ENCODE results near the gene FOXN3. TPM values are rescaled to one million over a fixed set of nuclear protein-coding genes. Genes with fewer than 3 reads are reported as not detected.

The FOXN3 gene
- polyA plus RNA-seq, 3 donors: 38.7 to 57.4 (median 42.0) TPM

- Histone ChIP-seq H3K4me2 (replicated peaks; ENCODE audit: extremely low read depth, low read length, poor library complexity, severe bottlenecking) (peak overlapping the region; percentile 51), H3K9me3 (replicated peaks in 1 of 2; ENCODE audit: control insufficient read depth in 1 of 2, insufficient read depth in 1 of 2, low read length in 2 of 2) (no peaks in the 10 kb centered on the region), H4K20me1 (ENCODE audit: insufficient read depth, low read length) (peaks cover 41% of the 10 kb centered on the region), H3K79me2 (ENCODE audit: insufficient read depth, low read length) (peaks cover 73% of the 10 kb centered on the region), H3K27ac (ENCODE audit: low read depth in 1 of 2, low read length in 2 of 2) (peak overlapping the region; percentile 74 to 82), H3K36me3 (replicated peaks in 1 of 2; ENCODE audit: control insufficient read depth in 1 of 2, insufficient read depth in 2 of 2, low read length in 2 of 2) (no peaks in the 10 kb centered on the region), H3K9ac (ENCODE audit: insufficient read depth, low read length, poor library complexity, severe bottlenecking) (no peak overlapping the region), H3K4me1 (ENCODE audit: control insufficient read depth in 1 of 2, insufficient read depth in 2 of 2, low read length in 2 of 2) (peaks cover 49 to 56% of the 10 kb centered on the region in 2 donors), H2AFZ (ENCODE audit: insufficient read depth, low read depth, low read length, poor library complexity, severe bottlenecking) (peak overlapping the region; percentile 24), H3K4me3 (replicated peaks in 1 of 3; ENCODE audit: low read depth in 2 of 3, low read length in 3 of 3) (peak overlapping the region in 2 of 3 experiments; percentile 5 to 12), H3K27me3 (ENCODE audit: control insufficient read depth in 2 of 2, insufficient read depth in 2 of 2, low read length in 2 of 2) (no peaks in the 10 kb centered on the region)
- intact Hi-C loops (cut with micrococcal nuclease): no loop called here
- peak overlapping the region; percentile 55 to 67 for H3K4me3 Mint-ChIP-seq
- TF ChIP-seq, protein P1, sequence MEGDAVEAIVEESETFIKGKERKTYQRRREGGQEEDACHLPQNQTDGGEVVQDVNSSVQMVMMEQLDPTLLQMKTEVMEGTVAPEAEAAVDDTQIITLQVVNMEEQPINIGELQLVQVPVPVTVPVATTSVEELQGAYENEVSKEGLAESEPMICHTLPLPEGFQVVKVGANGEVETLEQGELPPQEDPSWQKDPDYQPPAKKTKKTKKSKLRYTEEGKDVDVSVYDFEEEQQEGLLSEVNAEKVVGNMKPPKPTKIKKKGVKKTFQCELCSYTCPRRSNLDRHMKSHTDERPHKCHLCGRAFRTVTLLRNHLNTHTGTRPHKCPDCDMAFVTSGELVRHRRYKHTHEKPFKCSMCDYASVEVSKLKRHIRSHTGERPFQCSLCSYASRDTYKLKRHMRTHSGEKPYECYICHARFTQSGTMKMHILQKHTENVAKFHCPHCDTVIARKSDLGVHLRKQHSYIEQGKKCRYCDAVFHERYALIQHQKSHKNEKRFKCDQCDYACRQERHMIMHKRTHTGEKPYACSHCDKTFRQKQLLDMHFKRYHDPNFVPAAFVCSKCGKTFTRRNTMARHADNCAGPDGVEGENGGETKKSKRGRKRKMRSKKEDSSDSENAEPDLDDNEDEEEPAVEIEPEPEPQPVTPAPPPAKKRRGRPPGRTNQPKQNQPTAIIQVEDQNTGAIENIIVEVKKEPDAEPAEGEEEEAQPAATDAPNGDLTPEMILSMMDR (IDR thresholded peaks at IDR 0.05): no peak
- peaks cover 0 to 6% of the 10 kb centered on the region in 2 donors for H3K36me3 Mint-ChIP-seq
- H3K27ac Mint-ChIP-seq: peak overlapping the region; percentile 85 to 96 (median 93)
- peaks cover 0 to 2% (median 0%) of the 10 kb centered on the region in 3 donors for H3K27me3 Mint-ChIP-seq (ENCODE audit: low read depth in 3 of 3)
- 0% methylated on average over 2 of the region's 8 CpGs for WGBS (ENCODE audit: insufficient coverage)
- H3K9me3 Mint-ChIP-seq: no peaks in the 10 kb centered on the region
- DNase-seq: peak; percentile 72 to 85 (median 84)
- H3K4me1 Mint-ChIP-seq: peaks cover 51% of the 10 kb centered on the region
Measured at GRCh38 chr14:89357655-89358297, 59.3 kb downstream of the FOXN3 start.

- no peak overlapping the region for H3K4me2 ChIP-seq (replicated peaks; ENCODE audit: extremely low read depth, low read length, poor library complexity, severe bottlenecking)
- TF ChIP-seq, protein P1 (IDR thresholded peaks at IDR 0.05): no peak
- H3K4me3 ChIP-seq (replicated peaks in 1 of 3; ENCODE audit: low read depth in 2 of 3, low read length in 3 of 3): no peak overlapping the region
- peaks cover 48% of the 10 kb centered on the region for H4K20me1 ChIP-seq (ENCODE audit: insufficient read depth, low read length)
- H3K9ac ChIP-seq (ENCODE audit: insufficient read depth, low read length, poor library complexity, severe bottlenecking): no peak overlapping the region
- intact Hi-C loops (cut with micrococcal nuclease): no loop called here
- Mint-ChIP-seq H3K27ac (peak overlapping the region; percentile 85 to 96 (median 93)), H3K9me3 (no peaks in the 10 kb centered on the region), H3K4me3 (no peak overlapping the region), H3K27me3 (ENCODE audit: low read depth in 3 of 3) (peaks cover 0 to 2% (median 0%) of the 10 kb centered on the region in 3 donors), H3K4me1 (peaks cover 58% of the 10 kb centered on the region), H3K36me3 (peaks cover 0 to 8% of the 10 kb centered on the region in 2 donors)
- peaks cover 80% of the 10 kb centered on the region for H3K79me2 ChIP-seq (ENCODE audit: insufficient read depth, low read length)
- H3K4me1 ChIP-seq (ENCODE audit: control insufficient read depth in 1 of 2, insufficient read depth in 2 of 2, low read length in 2 of 2): peaks cover 54 to 62% of the 10 kb centered on the region in 2 donors
- no peaks in the 10 kb centered on the region for H3K27me3 ChIP-seq (ENCODE audit: control insufficient read depth in 2 of 2, insufficient read depth in 2 of 2, low read length in 2 of 2)
- WGBS (ENCODE audit: insufficient coverage): 40% methylated on average over 4 of the region's 5 CpGs
- H2AFZ ChIP-seq (ENCODE audit: insufficient read depth, low read depth, low read length, poor library complexity, severe bottlenecking): peak overlapping the region; percentile 24
- H3K9me3 ChIP-seq (replicated peaks in 1 of 2; ENCODE audit: control insufficient read depth in 1 of 2, insufficient read depth in 1 of 2, low read length in 2 of 2): no peaks in the 10 kb centered on the region
- H3K36me3 ChIP-seq (replicated peaks in 1 of 2; ENCODE audit: control insufficient read depth in 1 of 2, insufficient read depth in 2 of 2, low read length in 2 of 2): no peaks in the 10 kb centered on the region
- H3K27ac ChIP-seq (ENCODE audit: low read depth in 1 of 2, low read length in 2 of 2): peak overlapping the region; percentile 74 to 82
- DNase-seq: no peak
Measured at GRCh38 chr14:89356927-89357326, 60.1 kb downstream of the FOXN3 start.

Measured in CD14-positive monocyte (primary cell).